Measurements from ENCODE around the gene CTNND1.
A peak's percentile ranks its signal among the peaks of the same experiment; 100 is the strongest.
"Not testable (repeated sequence)": the region's sequence is repeated elsewhere in the genome, so short reads cannot be mapped to it uniquely, and the experiment has no call there.

CTNND1 gene

GRCh38 chr11:57792060-57792541, 30.5 kb downstream of the CTNND1 start:
- peak; percentile 54 for DNase-seq (ENCODE audit: low read depth, low spot score)

- no peak for DNase-seq (ENCODE audit: low read depth, low spot score)
These were observed 31.3 kb downstream of the CTNND1 start for GRCh38 chr11:57792870-57793269.

GRCh38 chr11:57793351-57794115, 31.9 kb downstream of the CTNND1 start:
- no peak for DNase-seq (ENCODE audit: low read depth, low spot score)

GRCh38 chr11:57798905-57799559, 37.4 kb downstream of the CTNND1 start:
- no peak for DNase-seq (ENCODE audit: low read depth, low spot score)

- DNase-seq (ENCODE audit: low read depth, low spot score) = no peak
These were observed 39.0 kb downstream of the CTNND1 start for GRCh38 chr11:57800444-57801182.

GRCh38 chr11:57801183-57801485, 39.5 kb downstream of the CTNND1 start:
- no peak for DNase-seq (ENCODE audit: low read depth, low spot score)

- no peak for DNase-seq (ENCODE audit: low read depth, low spot score)
These were observed 40.8 kb downstream of the CTNND1 start for GRCh38 chr11:57802411-57802810.

GRCh38 chr11:57804466-57804865, 42.9 kb downstream of the CTNND1 start:
- no peak for DNase-seq (ENCODE audit: low read depth, low spot score)

GRCh38 chr11:57805780-57806179, 44.2 kb downstream of the CTNND1 start:
- no peak for DNase-seq (ENCODE audit: low read depth, low spot score)

GRCh38 chr11:57812634-57813033, 51.0 kb downstream of the CTNND1 start:
- DNase-seq (ENCODE audit: low read depth, low spot score) = no peak

- DNase-seq (ENCODE audit: low read depth, low spot score) = no peak
These were observed 53.9 kb downstream of the CTNND1 start for GRCh38 chr11:57815476-57815875.

- no peak for DNase-seq (ENCODE audit: low read depth, low spot score)
These were observed 54.3 kb downstream of the CTNND1 start for GRCh38 chr11:57815877-57816276.

GRCh38 chr11:57818812-57819211, 57.2 kb downstream of the CTNND1 start:
- DNase-seq (ENCODE audit: low read depth, low spot score) = no peak

- DNase-seq (ENCODE audit: low read depth, low spot score) = no peak
These were observed 57.8 kb downstream of the CTNND1 start for GRCh38 chr11:57819252-57819979.

- no peak for DNase-seq (ENCODE audit: low read depth, low spot score)
These were observed 62.3 kb downstream of the CTNND1 start for GRCh38 chr11:57823859-57824258.

- no peak for DNase-seq (ENCODE audit: low read depth, low spot score)
These were observed 73.2 kb downstream of the CTNND1 start for GRCh38 chr11:57834852-57835251.

GRCh38 chr11:57838609-57839008, 77.0 kb downstream of the CTNND1 start:
- not testable (repeated sequence) for DNase-seq (ENCODE audit: low read depth, low spot score)

GRCh38 chr11:57842873-57843272, 81.3 kb downstream of the CTNND1 start:
- no peak for DNase-seq (ENCODE audit: low read depth, low spot score)

GRCh38 chr11:57867966-57868365, 106.4 kb downstream of the CTNND1 start:
- DNase-seq (ENCODE audit: low read depth, low spot score) = no peak

- DNase-seq (ENCODE audit: low read depth, low spot score) = no peak
These were observed 106.9 kb downstream of the CTNND1 start for GRCh38 chr11:57868491-57868890.
